Posterior cingulate gyrus (tissue), 11 donors: ENCODE results near the gene NSMF.

ENCODE experiments used
- DNase-seq, 10 donors: peaks; one replicate each; pipeline versions ENCODE4 v3.0.0 to v3.0.0-alpha.2; 2020 to 2021; ENCODE audit warnings: mixed read lengths in 3 of 10
- intact Hi-C: fragments of 100-400 bp; cut with DNase I; formaldehyde crosslinking; loops from one replicate; pipeline ENCODE4 v1.15.1; 2023

NSMF gene

DNA sequence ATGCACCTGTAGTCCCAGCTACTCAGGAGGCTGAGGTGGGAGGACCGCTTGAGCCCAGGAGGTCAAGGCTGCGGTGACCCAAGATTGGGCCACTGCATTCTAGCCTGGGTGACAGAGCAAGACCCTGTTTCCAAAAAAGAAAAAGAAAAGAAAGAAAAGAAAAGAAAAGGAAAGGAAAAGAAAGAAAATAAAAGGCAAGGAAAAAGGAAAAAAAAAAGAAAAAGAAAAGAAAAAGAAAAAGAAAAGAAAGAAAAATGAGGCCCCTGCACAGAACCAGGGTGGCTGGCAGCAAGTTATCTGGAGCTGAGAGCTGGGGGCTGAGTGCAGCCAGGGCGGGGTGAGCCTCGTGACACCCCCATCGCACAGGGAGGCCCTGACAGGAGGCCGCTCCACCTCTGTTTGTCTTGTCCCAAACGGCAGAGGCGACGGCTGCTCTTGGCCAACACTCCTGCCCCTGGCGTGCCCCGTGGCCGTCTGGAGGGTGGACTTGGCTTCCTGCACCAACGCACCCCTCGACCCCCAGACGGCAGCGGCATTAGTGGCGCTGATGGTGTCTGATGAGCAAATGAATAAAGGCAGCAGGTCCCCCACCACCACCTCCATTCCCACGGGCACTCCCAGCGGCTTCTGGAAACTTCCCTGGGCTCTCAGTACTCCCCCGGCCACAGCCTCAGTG is 52.9 kb downstream of the NSMF start:
- intact Hi-C loops: loop anchor here (2.0 kb wide), 1 partner anchor 111 kb away; no protein-coding TSS in a partner anchor
- peak in 1 of 10 donors; percentile 80 for DNase-seq

- intact Hi-C loops: loop anchor here (2.0 kb wide), 1 partner anchor 111 kb away; no protein-coding TSS in a partner anchor
- DNase-seq: peak in 1 of 10 donors; percentile 67
Observed at GRCh38 chr9:137405677-137406081, 53.5 kb downstream of the NSMF start.

DNA sequence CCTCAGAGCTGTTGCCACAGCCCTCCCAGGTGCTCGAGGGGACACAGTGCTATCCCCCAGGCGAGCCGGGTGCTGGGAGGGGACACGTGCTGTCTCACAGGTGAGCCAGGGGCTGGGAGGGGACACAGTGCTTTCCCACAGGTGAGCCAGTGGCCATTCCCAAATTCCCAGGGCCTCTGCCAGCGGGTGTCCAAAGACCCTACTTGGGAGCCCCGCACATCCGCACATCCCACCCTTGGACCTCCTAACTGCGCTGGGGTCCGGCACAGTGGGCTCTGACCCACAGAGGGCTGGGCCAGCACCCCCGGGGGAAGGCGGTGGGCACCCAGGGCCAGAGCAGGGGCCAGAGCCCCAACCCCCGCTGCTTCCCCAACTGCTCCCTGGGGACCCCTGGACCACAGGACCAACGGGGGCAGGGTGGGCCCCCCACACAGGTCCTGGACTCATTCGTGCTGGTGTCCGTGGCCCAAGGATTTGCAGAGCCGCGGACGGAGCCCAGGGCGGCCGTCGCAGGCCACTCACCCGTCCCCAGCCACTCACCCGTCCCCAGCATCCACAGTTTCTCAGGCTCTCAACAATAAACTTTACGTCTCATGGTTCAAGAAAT is 54.1 kb downstream of the NSMF start:
- peak in 1 of 10 donors; percentile 81 for DNase-seq
- intact Hi-C loops: no loop called here

DNA sequence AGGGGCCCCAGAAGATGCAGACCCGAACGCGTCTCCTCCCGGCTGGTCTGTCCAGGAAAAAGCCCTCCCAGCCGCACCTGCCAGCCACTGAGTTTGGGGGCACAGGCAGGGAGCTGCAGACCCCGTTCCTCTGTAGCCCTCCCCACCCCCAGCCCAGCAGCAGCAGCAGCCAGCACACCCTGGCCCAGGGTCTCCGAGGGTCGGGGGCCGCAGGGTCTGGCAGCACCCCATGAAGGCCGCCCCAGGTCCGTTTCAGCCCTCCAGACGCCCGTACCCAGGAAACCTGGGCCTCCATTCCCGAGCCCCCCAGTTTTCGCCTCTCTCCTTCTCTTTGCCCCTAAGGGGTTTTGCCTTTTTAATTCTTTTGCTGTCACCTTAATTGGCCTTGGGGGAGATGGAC is 55.9 kb downstream of the NSMF start:
- intact Hi-C loops: no loop called here
- peak in 1 of 10 donors; percentile 63 for DNase-seq

DNA sequence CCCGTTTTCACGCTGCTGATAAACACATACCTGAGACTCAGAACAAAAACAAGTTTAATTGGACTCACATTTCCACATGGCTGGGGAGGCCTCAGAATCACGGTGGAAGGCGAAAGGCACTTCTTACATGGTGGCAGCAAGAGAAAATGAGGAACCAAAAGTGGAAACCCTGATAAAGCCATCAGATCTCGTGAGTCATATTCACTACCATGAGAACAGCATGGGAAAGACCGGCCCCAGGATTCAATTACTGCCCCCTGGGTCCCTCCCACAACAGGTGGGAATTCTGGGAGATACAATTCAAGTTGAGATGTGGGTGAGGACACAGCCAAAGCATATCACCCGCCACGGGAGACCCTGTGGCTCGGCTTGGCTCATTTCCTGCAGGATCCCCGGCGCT is 56.4 kb downstream of the NSMF start:
- DNase-seq: no peak
- intact Hi-C loops: no loop called here

GRCh38 chr9:137398561-137399468 is 60.3 kb downstream of the NSMF start:
- DNase-seq: peak in 4 of 10 donors; percentile 21 to 79 (median 70)
- intact Hi-C loops: no loop called here

DNA sequence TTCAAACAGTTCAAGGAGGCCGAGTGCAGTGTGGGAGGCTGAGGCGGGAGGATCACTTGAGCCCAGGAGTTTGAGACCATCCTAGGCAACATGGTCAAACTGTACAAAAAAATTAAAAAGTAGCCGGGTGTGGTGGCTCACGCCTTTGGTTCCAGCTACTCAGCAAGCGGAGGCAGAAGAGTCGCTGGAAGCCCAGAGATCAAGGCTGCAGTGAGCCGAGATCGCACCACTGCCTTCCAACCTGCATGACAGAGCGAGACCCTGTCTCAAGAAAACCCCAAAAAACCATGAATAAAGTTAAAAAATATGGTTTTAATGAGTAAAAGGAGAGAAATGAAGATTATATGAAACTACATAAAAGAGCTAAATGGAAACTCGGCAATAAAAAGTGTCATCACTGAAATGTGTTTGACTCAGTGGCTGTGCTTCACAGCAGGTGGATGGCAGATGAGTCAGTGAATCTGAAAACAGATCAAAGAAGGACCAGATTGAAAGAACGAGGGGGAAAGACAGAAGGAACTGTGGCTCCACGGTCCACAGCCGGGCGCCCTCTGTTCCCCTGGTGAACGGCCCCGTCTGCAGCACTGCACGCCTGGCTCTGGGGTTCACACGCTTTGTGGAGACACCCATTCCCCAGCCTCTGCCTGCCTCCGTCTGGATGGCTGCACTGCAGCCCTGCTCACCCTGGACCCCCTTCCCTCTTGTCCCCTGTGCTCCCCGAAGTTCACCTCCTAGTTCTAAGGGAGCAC is 61.3 kb downstream of the NSMF start:
- peak in 4 of 10 donors; percentile 4 to 77 (median 42) for DNase-seq
- intact Hi-C loops: no loop called here
